Parathyroid adenoma (tissue), 2 donors: ENCODE data around the gene SH2D1A.
"Not testable (repeated sequence)": the region's sequence is repeated elsewhere in the genome, so short reads cannot be mapped to it uniquely, and the experiment has no call there.

Source experiments
- H2AFZ ChIP-seq: fragments of 300-600 bp; sonication (generic); one replicate; pipeline ENCODE4 v1.7.0; 2017; ENCODE audit warnings: antibody characterized with exemption, mild to moderate bottlenecking
- H3K27ac ChIP-seq: fragments of 300-600 bp; sonication (generic); one replicate; pipeline ENCODE4 v1.7.0; 2017
- H3K27me3 ChIP-seq: fragments of 300-600 bp; sonication (generic); one replicate; pipeline ENCODE4 v1.7.0; 2017; ENCODE audit warnings: low read length; ENCODE audit not compliant: control insufficient read depth, insufficient read depth
- H3K36me3 ChIP-seq: fragments of 300-600 bp; sonication (generic); one replicate; pipeline ENCODE4 v1.7.0; 2017; ENCODE audit warnings: low read length; ENCODE audit not compliant: control insufficient read depth, insufficient read depth
- H3K4me1 ChIP-seq: fragments of 300-600 bp; sonication (generic); one replicate; pipeline ENCODE4 v1.7.0; 2017; ENCODE audit warnings: control low read depth
- H3K4me2 ChIP-seq: fragments of 300-600 bp; sonication (generic); one replicate; pipeline ENCODE4 v1.7.0; 2017; ENCODE audit warnings: low read length
- H3K4me3 ChIP-seq: fragments of 300-600 bp; sonication (generic); one replicate; pipeline ENCODE4 v1.7.0; 2017; ENCODE audit warnings: low read depth, low read length
- H3K79me2 ChIP-seq: fragments of 300-600 bp; sonication (generic); one replicate; pipeline ENCODE4 v1.7.0; 2017; ENCODE audit warnings: control low read depth
- H3K9ac ChIP-seq: fragments of 300-600 bp; sonication (generic); one replicate; pipeline ENCODE4 v1.7.0; 2017; ENCODE audit warnings: mild to moderate bottlenecking
- H3K9me3 ChIP-seq: fragments of 300-600 bp; sonication (generic); one replicate; pipeline ENCODE4 v1.7.0; 2017; ENCODE audit warnings: low read length; ENCODE audit not compliant: control insufficient read depth
- CTCF ChIP-seq: fragments of 300-600 bp; sonication (generic); IDR thresholded peaks from one replicate; pipeline ENCODE4 v1.7.0; 2017; ENCODE audit warnings: antibody characterized with exemption, mild to moderate bottlenecking
- donor health status: primary hyperparathyroidism.

The SH2D1A gene

DNA sequence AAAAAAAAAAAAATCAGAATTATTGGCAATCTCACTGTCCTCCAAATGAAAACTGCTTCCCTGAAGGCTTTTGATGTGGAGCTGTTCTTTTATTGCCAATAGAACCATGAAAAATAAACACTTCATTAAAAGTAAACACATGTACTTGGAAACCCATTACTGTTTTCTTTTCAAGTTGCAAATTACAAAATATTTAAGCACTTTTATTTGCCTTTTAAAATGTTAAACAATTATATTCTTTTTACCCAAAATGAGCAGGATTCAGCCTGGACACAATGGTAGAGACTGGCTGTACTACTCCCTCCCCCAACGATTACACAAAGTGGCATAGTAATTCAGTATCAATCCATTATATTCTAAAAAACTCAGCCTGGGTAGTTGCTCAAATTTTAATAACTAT lies 60.9 kb downstream of the SH2D1A start:
- Histone ChIP-seq H3K9me3 (no peaks in the 10 kb centered on the region), H3K4me2 (no peak overlapping the region), H3K36me3 (no peaks in the 10 kb centered on the region), H3K27me3 (no peaks in the 10 kb centered on the region), H3K79me2 (no peaks in the 10 kb centered on the region), H3K4me3 (no peak overlapping the region), H3K9ac (no peak overlapping the region), H2AFZ (no peak overlapping the region), H3K27ac (no peak overlapping the region), H3K4me1 (no peaks in the 10 kb centered on the region)
- no peak for TF ChIP-seq CTCF

DNA sequence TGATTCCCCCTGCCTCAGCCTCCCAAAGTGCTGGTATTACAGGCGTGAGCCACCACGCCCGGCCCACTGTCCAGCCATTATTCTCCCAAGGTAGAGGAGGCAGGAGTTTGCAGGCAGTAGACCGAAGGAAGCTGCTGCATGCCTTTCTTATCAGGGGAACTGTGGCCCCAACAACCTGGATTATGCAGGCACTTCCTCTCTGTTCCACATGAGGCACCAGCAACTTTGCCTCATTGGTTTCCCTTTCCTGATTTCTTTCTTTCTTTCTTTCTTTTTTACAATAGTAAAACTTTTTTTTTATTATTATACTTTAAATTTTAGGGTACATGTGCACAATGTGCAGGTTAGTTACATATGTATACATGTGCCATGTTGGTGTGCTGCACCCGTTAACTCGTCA lies 62.0 kb downstream of the SH2D1A start:
- H3K79me2 ChIP-seq, H3K36me3 ChIP-seq, H3K27me3 ChIP-seq, H3K9me3 ChIP-seq, H3K4me3 ChIP-seq, H3K27ac ChIP-seq, H2AFZ ChIP-seq, H3K9ac ChIP-seq, H3K4me1 ChIP-seq, H3K4me2 ChIP-seq: not testable (repeated sequence)

DNA sequence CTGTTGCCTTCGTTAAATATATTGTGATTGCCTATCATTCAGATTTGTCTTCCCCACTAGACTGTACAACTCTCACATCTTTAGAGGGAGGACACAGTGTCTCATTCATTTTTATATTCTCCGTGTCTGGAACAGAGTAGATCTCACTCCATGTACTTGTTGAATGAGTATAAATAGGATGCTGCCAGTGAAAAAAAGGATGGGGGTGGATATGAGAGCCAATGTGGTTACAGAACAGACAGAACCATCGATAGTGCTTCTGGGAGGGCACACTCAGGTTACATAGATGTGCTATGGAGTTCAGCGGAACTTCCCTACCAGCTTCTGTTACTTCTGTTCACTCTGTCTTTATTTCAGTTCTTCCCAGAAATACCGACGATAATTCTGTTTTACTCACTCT lies 66.9 kb downstream of the SH2D1A start:
- TF ChIP-seq CTCF = no peak
- no peak overlapping the region for H3K27ac ChIP-seq
- H3K79me2 ChIP-seq = no peaks in the 10 kb centered on the region
- no peak overlapping the region for H3K4me3 ChIP-seq
- no peaks in the 10 kb centered on the region for H3K4me1 ChIP-seq
- H3K9me3 ChIP-seq = no peaks in the 10 kb centered on the region
- no peaks in the 10 kb centered on the region for H3K27me3 ChIP-seq
- no peak overlapping the region for H3K4me2 ChIP-seq
- no peak overlapping the region for H3K9ac ChIP-seq
- no peaks in the 10 kb centered on the region for H3K36me3 ChIP-seq
- H2AFZ ChIP-seq = no peak overlapping the region

DNA sequence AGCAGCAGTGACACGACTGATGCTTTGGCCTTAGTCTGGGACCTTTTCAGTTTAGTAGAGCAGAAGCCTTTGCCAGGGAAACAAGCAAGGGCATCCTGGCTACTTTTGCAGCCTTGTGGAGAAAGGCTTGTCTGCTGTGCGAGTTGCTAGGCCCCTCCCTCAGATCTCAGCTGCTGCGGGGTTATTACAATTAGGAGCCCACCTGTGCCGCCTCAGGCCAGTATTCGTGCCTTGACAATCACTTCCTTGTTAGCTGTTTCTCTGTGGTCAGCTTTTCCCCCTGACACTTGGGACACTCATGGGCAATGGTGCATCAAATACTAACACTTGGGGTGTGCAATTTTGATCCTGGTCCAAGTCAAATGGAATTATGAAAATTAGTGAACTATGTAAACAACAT lies 67.9 kb downstream of the SH2D1A start:
- no peaks in the 10 kb centered on the region for H3K9me3 ChIP-seq
- H2AFZ ChIP-seq = no peak overlapping the region
- no peak overlapping the region for H3K4me2 ChIP-seq
- TF ChIP-seq CTCF = no peak
- no peaks in the 10 kb centered on the region for H3K4me1 ChIP-seq
- no peak overlapping the region for H3K27ac ChIP-seq
- H3K9ac ChIP-seq = no peak overlapping the region
- no peaks in the 10 kb centered on the region for H3K27me3 ChIP-seq
- no peaks in the 10 kb centered on the region for H3K36me3 ChIP-seq
- no peaks in the 10 kb centered on the region for H3K79me2 ChIP-seq
- no peak overlapping the region for H3K4me3 ChIP-seq

- Histone ChIP-seq H3K9me3 (no peaks in the 10 kb centered on the region), H3K4me3 (no peak overlapping the region), H3K79me2 (no peaks in the 10 kb centered on the region), H3K27ac (no peak overlapping the region), H3K36me3 (no peaks in the 10 kb centered on the region), H3K27me3 (no peaks in the 10 kb centered on the region), H3K4me1 (no peaks in the 10 kb centered on the region), H3K9ac (no peak overlapping the region), H3K4me2 (no peak overlapping the region), H2AFZ (no peak overlapping the region)
- TF ChIP-seq CTCF = no peak
Measured at GRCh38 chrX:124415115-124415800, 68.9 kb downstream of the SH2D1A start.
